ENCODE results near the gene CDHR3. TPM values are rescaled to one million over a fixed set of nuclear protein-coding genes. Genes with fewer than 3 reads are reported as not detected.
A peak's percentile ranks its signal among the peaks of the same experiment; 100 is the strongest.

Gene CDHR3
- polyA plus RNA-seq, 6 donors from 2014 or later = 7.0 to 23.9 (median 15.0) TPM

GRCh38 chr7:106063692-106064091 is 100.6 kb downstream of the CDHR3 start:
- Mint-ChIP-seq H3K27me3 (no peaks in the 10 kb centered on the region), H3K4me1 (peaks cover 67 to 99% (median 96%) of the 10 kb centered on the region in 3 donors), H3K36me3 (no peaks in the 10 kb centered on the region), H3K27ac (peak overlapping the region; percentile 85 to 99 (median 95)), H3K9me3 (peaks cover 0 to 6% (median 0%) of the 10 kb centered on the region in 7 donors), H3K4me3 (peak overlapping the region in 7 of 8 donors; percentile 9 to 91 (median 57))
- DNase-seq (no peak), ATAC-seq (ENCODE audit: low read depth in 2 of 2) (no peak)

- Mint-ChIP-seq H3K27me3 (no peaks in the 10 kb centered on the region), H3K36me3 (no peaks in the 10 kb centered on the region), H3K4me3 (peak overlapping the region in 7 of 8 donors; percentile 57 to 90 (median 80)), H3K27ac (peak overlapping the region; percentile 85 to 99 (median 94)), H3K9me3 (peaks cover 0 to 6% (median 0%) of the 10 kb centered on the region in 7 donors), H3K4me1 (peaks cover 67 to 99% (median 96%) of the 10 kb centered on the region in 3 donors)
- DNase-seq = no peak
- ATAC-seq (ENCODE audit: low read depth in 2 of 2) = peak; percentile 15 to 22
Measured at GRCh38 chr7:106064316-106064715, 101.3 kb downstream of the CDHR3 start.

GRCh38 chr7:106064771-106065574 is 101.9 kb downstream of the CDHR3 start:
- peak overlapping the region in 6 of 8 donors; percentile 57 to 90 (median 71) for H3K4me3 Mint-ChIP-seq
- peak overlapping the region; percentile 30 to 99 (median 92) for H3K27ac Mint-ChIP-seq
- peaks cover 0 to 6% (median 0%) of the 10 kb centered on the region in 7 donors for H3K9me3 Mint-ChIP-seq
- ATAC-seq (ENCODE audit: low read depth in 2 of 2) = no peak
- H3K4me1 Mint-ChIP-seq = peaks cover 66 to 99% (median 96%) of the 10 kb centered on the region in 3 donors
- no peaks in the 10 kb centered on the region for H3K27me3 Mint-ChIP-seq
- no peak for DNase-seq
- no peaks in the 10 kb centered on the region for H3K36me3 Mint-ChIP-seq

GRCh38 chr7:106065575-106066500 is 102.8 kb downstream of the CDHR3 start:
- Mint-ChIP-seq H3K27me3 (no peaks in the 10 kb centered on the region), H3K4me1 (peaks cover 72 to 99% (median 97%) of the 10 kb centered on the region in 3 donors), H3K27ac (peak overlapping the region in 5 of 6 donors; percentile 58 to 98 (median 62)), H3K4me3 (peak overlapping the region in 2 of 8 donors; percentile 37 to 51), H3K9me3 (peaks cover 0 to 6% (median 0%) of the 10 kb centered on the region in 7 donors), H3K36me3 (no peaks in the 10 kb centered on the region)
- ATAC-seq (ENCODE audit: low read depth in 2 of 2) (no peak), DNase-seq (no peak)

GRCh38 chr7:106067678-106068077 is 104.6 kb downstream of the CDHR3 start:
- H3K27me3 Mint-ChIP-seq = no peaks in the 10 kb centered on the region
- H3K9me3 Mint-ChIP-seq = no peaks in the 10 kb centered on the region
- ATAC-seq (ENCODE audit: low read depth in 2 of 2) = no peak
- peak overlapping the region in 3 of 8 donors; percentile 5 to 12 (median 5) for H3K4me3 Mint-ChIP-seq
- no peaks in the 10 kb centered on the region for H3K36me3 Mint-ChIP-seq
- peaks cover 73 to 99% (median 97%) of the 10 kb centered on the region in 3 donors for H3K4me1 Mint-ChIP-seq
- peak overlapping the region in 5 of 6 donors; percentile 33 to 100 (median 98) for H3K27ac Mint-ChIP-seq
- no peak for DNase-seq

GRCh38 chr7:106068538-106068961 is 105.5 kb downstream of the CDHR3 start:
- no peaks in the 10 kb centered on the region for H3K27me3 Mint-ChIP-seq
- ATAC-seq (ENCODE audit: low read depth in 2 of 2) (no peak), DNase-seq (no peak)
- no peaks in the 10 kb centered on the region for H3K9me3 Mint-ChIP-seq
- H3K27ac Mint-ChIP-seq = peak overlapping the region; percentile 87 to 100 (median 100)
- H3K4me1 Mint-ChIP-seq = peaks cover 71 to 99% (median 96%) of the 10 kb centered on the region in 3 donors
- H3K4me3 Mint-ChIP-seq = peak overlapping the region; percentile 0 to 88 (median 68)
- no peaks in the 10 kb centered on the region for H3K36me3 Mint-ChIP-seq

- H3K4me3 Mint-ChIP-seq = peak overlapping the region; percentile 34 to 88 (median 72)
- no peaks in the 10 kb centered on the region for H3K36me3 Mint-ChIP-seq
- H3K27me3 Mint-ChIP-seq = no peaks in the 10 kb centered on the region
- H3K27ac Mint-ChIP-seq = peak overlapping the region; percentile 87 to 100 (median 100)
- no peaks in the 10 kb centered on the region for H3K9me3 Mint-ChIP-seq
- no peak for ATAC-seq (ENCODE audit: low read depth in 2 of 2)
- no peak for DNase-seq
- H3K4me1 Mint-ChIP-seq = peaks cover 74 to 99% (median 96%) of the 10 kb centered on the region in 3 donors
Measured at GRCh38 chr7:106068986-106069385, 105.9 kb downstream of the CDHR3 start.

GRCh38 chr7:106069471-106070200 is 106.6 kb downstream of the CDHR3 start:
- H3K27ac Mint-ChIP-seq = peak overlapping the region; percentile 87 to 100 (median 100)
- H3K27me3 Mint-ChIP-seq = no peaks in the 10 kb centered on the region
- peaks cover 74 to 99% (median 96%) of the 10 kb centered on the region in 3 donors for H3K4me1 Mint-ChIP-seq

GRCh38 chr7:106070201-106070551 is 107.1 kb downstream of the CDHR3 start:
- Mint-ChIP-seq H3K9me3 (no peaks in the 10 kb centered on the region), H3K4me1 (peaks cover 72 to 99% (median 94%) of the 10 kb centered on the region in 3 donors), H3K27ac (peak overlapping the region; percentile 98 to 100 (median 100)), H3K4me3 (peak overlapping the region in 7 of 8 donors; percentile 74 to 92 (median 86)), H3K36me3 (no peaks in the 10 kb centered on the region), H3K27me3 (no peaks in the 10 kb centered on the region)
- no peak for ATAC-seq (ENCODE audit: low read depth in 2 of 2)
- DNase-seq = no peak

More at GRCh38 chr7:106069471-106070200, 106.6 kb downstream of the CDHR3 start:
- ATAC-seq (ENCODE audit: low read depth in 2 of 2) = no peak
- Mint-ChIP-seq H3K4me3 (peak overlapping the region; percentile 6 to 92 (median 74)), H3K36me3 (no peaks in the 10 kb centered on the region), H3K9me3 (no peaks in the 10 kb centered on the region)
- DNase-seq = no peak

- DNase-seq (no peak), ATAC-seq (ENCODE audit: low read depth in 2 of 2) (no peak)
- no peaks in the 10 kb centered on the region for H3K9me3 Mint-ChIP-seq
- peak overlapping the region; percentile 98 to 100 (median 100) for H3K27ac Mint-ChIP-seq
- no peaks in the 10 kb centered on the region for H3K36me3 Mint-ChIP-seq
- H3K4me3 Mint-ChIP-seq = peak overlapping the region; percentile 74 to 92 (median 87)
- no peaks in the 10 kb centered on the region for H3K27me3 Mint-ChIP-seq
- H3K4me1 Mint-ChIP-seq = peaks cover 71 to 99% (median 90%) of the 10 kb centered on the region in 3 donors
Measured at GRCh38 chr7:106070567-106071254, 107.6 kb downstream of the CDHR3 start.

GRCh38 chr7:106071356-106071998 is 108.4 kb downstream of the CDHR3 start:
- H3K27me3 Mint-ChIP-seq = no peaks in the 10 kb centered on the region

More at GRCh38 chr7:106071356-106071998, 108.4 kb downstream of the CDHR3 start:
- no peaks in the 10 kb centered on the region for H3K36me3 Mint-ChIP-seq
- DNase-seq (peak; percentile 87), ATAC-seq (ENCODE audit: low read depth in 2 of 2) (peak; percentile 89 to 92)
- no peaks in the 10 kb centered on the region for H3K9me3 Mint-ChIP-seq
- H3K4me3 Mint-ChIP-seq = peak overlapping the region; percentile 74 to 92 (median 87)
- H3K4me1 Mint-ChIP-seq = peaks cover 75 to 100% (median 89%) of the 10 kb centered on the region in 3 donors
- H3K27ac Mint-ChIP-seq = peak overlapping the region; percentile 98 to 100 (median 100)
